Measurements from ENCODE around the gene CD2.
A peak's percentile ranks its signal among the peaks of the same experiment; 100 is the strongest.
"Not testable (repeated sequence)": the region's sequence is repeated elsewhere in the genome, so short reads cannot be mapped to it uniquely, and the experiment has no call there.

The CD2 gene

GRCh38 chr1:116732726-116733125 lies 21.5 kb upstream of the CD2 start:
- DNase-seq: no peak

- DNase-seq: no peak
These were observed 20.5 kb upstream of the CD2 start for GRCh38 chr1:116733476-116734365.

GRCh38 chr1:116735246-116735645 lies 19.0 kb upstream of the CD2 start:
- no peak for DNase-seq

DNA sequence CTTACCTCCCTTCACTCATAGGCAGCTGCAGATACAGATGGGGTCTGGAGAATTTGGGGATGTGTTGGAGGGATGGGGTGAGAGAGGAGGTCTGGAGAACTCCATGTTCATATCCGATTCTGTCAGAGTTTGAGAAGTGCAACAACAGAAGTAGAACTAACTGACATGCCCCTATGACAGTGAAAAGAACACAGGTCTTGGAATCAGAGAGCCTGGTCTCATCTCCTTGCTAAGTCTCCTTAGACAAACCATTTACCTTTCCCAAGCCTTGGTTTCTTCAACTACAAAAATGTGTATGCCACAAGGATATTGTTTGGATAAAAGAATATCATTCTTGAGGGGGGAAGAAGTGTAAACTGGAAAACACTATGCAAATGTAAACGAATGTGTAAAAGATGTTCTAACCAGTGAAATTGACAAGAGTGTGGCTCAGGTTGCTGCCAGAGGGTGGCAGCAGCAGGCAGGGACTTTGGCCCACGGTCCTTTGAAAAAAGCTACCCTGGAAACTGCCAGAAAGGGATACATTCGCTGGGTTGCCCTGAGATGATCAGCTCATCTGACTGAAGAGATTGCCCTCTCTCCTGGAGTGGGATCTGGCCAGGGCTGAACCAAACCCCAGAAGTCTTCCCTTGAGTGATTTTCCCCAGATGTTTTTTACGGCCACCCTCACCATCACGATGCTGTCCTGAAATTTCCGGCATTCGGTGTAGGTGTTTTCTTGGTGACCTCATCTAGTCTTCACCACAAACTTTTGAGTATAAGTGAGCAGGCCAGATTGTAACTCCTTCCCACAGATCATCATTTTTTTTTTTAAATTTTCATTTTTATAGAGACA lies 17.0 kb upstream of the CD2 start:
- DNase-seq: peak; percentile 61

GRCh38 chr1:116737855-116738321 lies 16.3 kb upstream of the CD2 start:
- DNase-seq: no peak

DNA sequence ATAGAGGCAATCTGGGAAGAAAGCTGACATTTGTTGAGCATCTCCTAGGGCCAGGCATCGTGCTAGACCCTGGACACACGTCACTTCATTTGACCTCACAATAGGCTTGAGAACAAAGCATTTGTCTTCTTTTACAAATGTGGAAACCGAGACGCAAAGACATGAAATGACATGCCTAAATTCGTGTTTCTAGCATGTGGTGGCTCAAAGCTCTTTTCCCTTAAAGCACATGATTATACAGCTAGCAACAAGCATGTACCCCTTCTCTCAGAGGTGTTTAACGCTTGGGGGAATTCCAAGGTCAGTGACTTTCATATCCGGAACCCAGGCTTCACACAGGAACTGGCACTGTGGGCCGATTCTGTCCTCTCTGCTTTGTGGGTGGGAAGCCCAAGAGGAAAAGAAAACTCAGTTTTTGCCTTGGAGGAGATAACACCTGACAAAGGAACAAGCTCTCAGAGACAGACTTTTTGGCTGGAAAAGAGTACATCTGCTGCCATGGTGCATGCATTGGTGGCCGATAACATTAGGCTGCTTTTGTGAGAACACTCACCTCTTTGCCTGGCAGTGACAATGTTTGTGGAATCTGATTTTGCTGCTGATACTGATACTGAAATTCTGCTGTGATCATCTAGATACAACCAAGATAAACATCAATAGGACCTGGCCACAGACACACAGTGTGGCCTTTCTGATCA lies 15.4 kb upstream of the CD2 start:
- no peak for DNase-seq

GRCh38 chr1:116739371-116740012 lies 14.7 kb upstream of the CD2 start:
- no peak for DNase-seq

DNA sequence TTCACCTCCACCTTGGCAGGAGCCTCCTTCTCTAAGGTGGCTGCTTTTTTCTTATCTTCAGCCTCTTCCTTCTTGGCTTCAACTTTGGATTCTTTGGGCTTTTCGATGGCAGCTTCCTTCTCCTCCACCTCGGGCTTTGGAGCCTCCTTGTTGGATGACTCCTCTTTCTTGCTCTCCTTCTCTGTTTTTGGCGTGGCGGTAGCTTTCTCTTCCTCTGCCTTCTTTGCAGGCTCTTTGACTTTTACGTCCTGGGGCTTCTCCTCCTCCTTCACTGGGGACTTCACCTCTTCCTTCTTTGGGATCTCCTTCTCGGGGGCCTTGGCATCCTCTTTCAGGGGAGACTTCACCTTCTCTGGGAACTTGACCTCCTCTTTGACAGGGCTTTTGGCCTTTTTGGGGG lies 13.9 kb upstream of the CD2 start:
- no peak for DNase-seq

DNA sequence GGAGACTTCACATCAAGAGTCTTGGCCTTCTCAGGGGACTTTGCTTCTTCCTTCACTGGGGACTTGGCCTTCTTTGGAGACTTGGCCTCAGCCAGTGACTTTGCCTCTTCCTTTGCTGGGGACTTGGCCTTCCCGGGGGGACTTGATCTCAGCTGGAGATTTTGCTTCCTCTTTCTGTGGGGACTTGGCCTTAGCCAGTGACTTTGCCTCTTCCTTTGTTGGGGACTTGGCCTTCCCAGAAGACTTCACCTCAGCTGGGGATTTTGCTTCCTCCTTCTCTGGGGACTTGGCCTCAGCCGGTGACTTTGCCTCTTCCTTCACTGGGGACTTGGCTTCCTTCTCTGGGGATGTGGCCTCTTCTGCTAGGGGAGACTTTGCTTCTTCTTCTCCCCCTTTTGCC lies 13.5 kb upstream of the CD2 start:
- DNase-seq: no peak

DNA sequence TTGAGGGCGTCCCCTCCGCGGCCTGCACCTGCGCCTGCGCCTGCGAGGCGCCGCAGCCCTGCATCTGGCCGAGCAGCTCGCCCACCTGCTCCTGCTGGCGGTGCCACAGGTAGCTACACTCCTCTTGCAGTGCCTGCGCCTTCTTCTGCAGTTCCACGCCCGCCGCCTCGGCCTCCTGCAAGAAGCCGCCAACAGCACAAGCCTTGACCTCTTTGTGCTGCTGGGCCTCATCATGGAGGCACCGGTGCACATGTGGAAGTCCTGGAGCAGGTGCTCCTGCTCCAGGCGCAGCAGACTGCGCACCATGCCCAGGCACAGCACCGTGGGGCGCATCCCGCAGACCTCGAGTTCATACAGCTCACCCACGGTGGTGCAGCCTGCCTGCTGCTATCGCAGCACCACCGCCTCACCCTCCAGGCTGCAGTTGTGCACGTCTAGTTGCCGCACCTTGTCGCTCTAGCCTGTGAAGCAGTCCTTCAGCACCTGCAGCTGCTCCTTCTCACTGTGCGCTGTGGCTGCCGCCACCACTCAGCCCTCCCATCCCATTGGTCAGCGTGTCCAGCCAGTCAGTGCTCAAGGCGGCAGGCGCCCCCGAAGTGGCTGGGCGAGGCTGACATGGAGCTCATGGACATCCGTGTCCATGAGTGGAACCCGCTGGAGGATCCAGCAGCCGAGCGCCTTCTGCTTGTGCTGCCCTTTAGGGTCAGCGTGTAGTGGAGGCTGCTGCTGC lies 12.2 kb upstream of the CD2 start:
- DNase-seq: no peak

GRCh38 chr1:116743535-116743934 lies 10.7 kb upstream of the CD2 start:
- peak; percentile 2 for DNase-seq

DNA sequence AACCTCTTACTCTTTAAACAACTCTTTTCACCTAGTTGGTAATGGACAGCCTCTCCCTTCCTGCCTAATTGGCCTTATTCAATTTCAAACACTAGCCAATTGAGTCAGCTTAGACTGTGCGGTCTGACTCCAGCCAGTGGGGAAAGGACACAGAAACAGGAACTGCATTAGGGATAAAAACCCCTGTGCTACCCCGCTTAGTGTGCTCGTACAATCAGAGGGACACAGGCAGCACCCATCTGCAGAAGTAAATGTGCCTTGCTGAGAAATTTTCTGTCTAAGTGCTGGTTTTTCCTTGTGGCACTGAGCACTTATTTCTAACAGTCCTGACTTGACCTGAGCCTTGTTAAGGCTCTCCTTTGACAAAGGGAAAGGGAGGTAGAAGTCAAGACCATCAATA lies 6.0 kb upstream of the CD2 start:
- DNase-seq: no peak

DNA sequence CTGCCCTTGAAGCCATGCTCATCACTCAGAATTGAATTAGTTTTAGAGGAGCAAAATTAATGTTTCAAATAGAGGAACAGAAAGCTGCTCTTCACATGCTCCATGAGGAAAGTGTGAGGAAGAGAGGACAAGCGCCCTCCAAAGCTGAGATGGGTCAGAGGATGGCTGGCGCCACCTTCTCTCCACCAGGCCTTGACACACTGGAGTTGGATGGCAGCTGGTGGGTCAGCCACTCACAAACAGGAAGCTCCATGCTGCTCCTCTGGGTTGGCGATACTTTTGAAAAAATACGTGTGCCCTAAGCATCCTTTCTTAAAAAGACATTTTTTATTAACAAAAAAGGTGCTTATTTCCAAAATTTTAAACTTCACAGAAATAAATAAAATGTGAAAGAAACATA lies 3.1 kb upstream of the CD2 start:
- no peak for DNase-seq

DNA sequence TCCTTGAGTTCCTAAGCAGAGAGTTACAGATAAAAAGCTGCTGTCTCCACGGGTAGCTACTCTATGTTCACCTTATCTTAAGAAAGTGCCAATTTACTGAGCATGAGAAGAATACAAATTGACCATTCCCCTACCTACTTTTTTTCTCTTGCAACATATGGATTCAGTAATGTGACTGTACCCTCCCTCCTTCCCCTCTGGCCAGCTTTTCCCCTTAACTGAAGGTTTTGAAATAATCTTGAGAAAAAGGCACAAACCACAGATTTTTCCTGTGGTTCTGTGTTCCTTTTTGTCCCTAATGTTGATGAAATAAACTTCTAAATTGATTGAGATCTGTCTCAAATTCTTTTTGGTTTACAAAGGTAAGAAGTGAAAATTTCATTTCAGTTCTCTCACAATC lies 2.6 kb upstream of the CD2 start:
- no peak for DNase-seq

GRCh38 chr1:116753312-116753711 lies 918 bp upstream of the CD2 start:
- no peak for DNase-seq

DNA sequence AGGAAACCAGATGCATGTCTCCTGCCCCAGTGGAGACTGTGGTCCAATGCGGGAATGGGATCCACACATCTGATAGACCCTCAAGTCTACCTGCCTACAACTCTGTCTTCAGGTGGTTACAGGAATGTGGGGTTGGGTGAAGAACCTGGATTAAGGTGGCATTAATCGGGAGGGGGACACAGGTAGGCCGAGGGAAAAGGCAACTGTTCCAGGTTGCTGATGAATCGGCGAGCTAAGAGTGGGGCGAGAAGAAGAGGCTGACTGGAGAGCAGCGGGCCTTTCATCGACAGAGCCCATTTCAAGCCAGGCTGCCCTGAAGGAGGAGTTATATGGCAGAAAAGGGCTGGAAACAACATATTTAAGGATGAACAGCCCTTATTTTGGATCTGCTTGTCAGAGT lies 836 bp downstream of the CD2 start:
- DNase-seq: no peak

DNA sequence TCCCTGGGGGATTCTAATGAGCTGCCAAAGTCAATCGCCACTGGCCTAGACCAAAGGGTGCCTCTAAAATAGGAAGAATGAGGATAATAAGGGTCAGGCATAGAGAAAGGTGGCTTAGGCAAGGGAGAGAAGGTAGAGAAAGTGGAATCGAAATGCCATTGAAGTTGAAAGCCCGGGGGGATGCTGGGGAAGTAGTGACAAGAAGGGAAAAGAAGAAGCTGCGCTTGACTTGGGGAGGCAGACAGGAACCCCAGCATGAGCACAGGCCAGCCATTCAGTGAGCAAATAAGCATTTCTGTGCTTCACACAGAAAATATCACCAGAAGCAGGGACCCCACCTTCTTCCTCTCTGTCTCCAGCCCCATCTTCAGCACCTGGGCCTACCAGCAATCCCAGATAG lies 1.5 kb downstream of the CD2 start:
- DNase-seq: no peak

GRCh38 chr1:116756092-116756491 lies 1.9 kb downstream of the CD2 start:
- DNase-seq: not testable (repeated sequence)

- not testable (repeated sequence) for DNase-seq
These were observed 4.2 kb downstream of the CD2 start for GRCh38 chr1:116758456-116758815.

- DNase-seq: no peak
These were observed 5.4 kb downstream of the CD2 start for GRCh38 chr1:116759636-116760035.

- no peak for DNase-seq
These were observed 6.3 kb downstream of the CD2 start for GRCh38 chr1:116760487-116760886.

- DNase-seq: no peak
These were observed 6.9 kb downstream of the CD2 start for GRCh38 chr1:116760996-116761665.
